HEK293 (cell line): ENCODE measurements around the gene GNAS-AS1.

Experiments
- CTCF ChIA-PET: fragments of 350-600 bp; formaldehyde crosslinking; extraction: SDS; loops from one replicate; lab custom pipeline; 2021; ENCODE audit warnings: antibody characterized with exemption; lab: Yijun Ruan, JAX
- POLR2A ChIA-PET: fragments of 300-600 bp; formaldehyde crosslinking; extraction: SDS; loops from one replicate; lab custom pipeline; 2020; ENCODE audit warnings: antibody characterized with exemption, inconsistent platforms; lab: Yijun Ruan, JAX
- H3K27ac ChIP-seq: fragments of 200-500 bp; sonication (Bioruptor generic); 2 replicates; pipeline ENCODE4 v1.5.1; 2014; ENCODE audit warnings: low read depth, low read length, control low read depth, inconsistent platforms; ENCODE audit errors: extremely low read depth
- H3K36me3 ChIP-seq, 2 experiments: fragments of 200-500 bp in 1 of 2; sonication (Bioruptor generic) in 1 of 2; 1 replicate in 1 of 2; 2 replicates in 1 of 2; pipeline ENCODE4 v1.5.1; 2014 to 2017; ENCODE audit warnings: inconsistent platforms in 2 of 2, low read length in 2 of 2; ENCODE audit not compliant: control insufficient read depth in 2 of 2, insufficient read depth in 1 of 2
- H3K4me1 ChIP-seq: fragments of 200-500 bp; sonication (Bioruptor generic); 2 replicates; pipeline ENCODE4 v1.5.1; 2014; ENCODE audit warnings: mild to moderate bottlenecking, low read length, inconsistent platforms; ENCODE audit not compliant: control insufficient read depth, insufficient read depth
- H3K4me3 ChIP-seq: 2 replicates; pipeline ENCODE4 v1.5.1; 2011; ENCODE audit warnings: low read depth, mild to moderate bottlenecking, control low read depth, low read length, moderate library complexity
- H3K9me3 ChIP-seq: fragments of 200-500 bp; sonication (Bioruptor generic); 2 replicates; pipeline ENCODE4 v1.5.1; 2014; ENCODE audit warnings: low read depth, low read length, inconsistent platforms; ENCODE audit not compliant: control insufficient read depth, insufficient read depth
- GFI1B ChIP-seq: fragments of 450-650 bp; formaldehyde crosslinking; IDR thresholded peaks from 2 replicates; pipeline ENCODE4 v1.5.1; 2016; ENCODE audit warnings: missing biosample characterization, missing genetic modification characterization
- MYNN ChIP-seq: fragments of 450-650 bp; formaldehyde crosslinking; IDR thresholded peaks from 2 replicates; pipeline ENCODE4 v1.5.1; 2016; ENCODE audit warnings: missing biosample characterization, missing genetic modification characterization, borderline replicate concordance
- OSR2 ChIP-seq: fragments of 450-650 bp; formaldehyde crosslinking; IDR thresholded peaks from 2 replicates; pipeline ENCODE4 v1.5.1; 2016; ENCODE audit warnings: missing biosample characterization, missing genetic modification characterization
- TCF7L2 ChIP-seq: IDR thresholded peaks from 2 replicates; pipeline ENCODE4 v1.6.1; 2011; ENCODE audit warnings: low read depth, mild to moderate bottlenecking, inconsistent platforms, low read length, moderate library complexity, borderline replicate concordance
- ZBTB1 ChIP-seq: fragments of 450-650 bp; formaldehyde crosslinking; IDR thresholded peaks from 2 replicates; pipeline ENCODE4 v1.5.1; 2016; ENCODE audit warnings: missing biosample characterization, missing genetic modification characterization
- ZFP41 ChIP-seq: fragments of 450-650 bp; formaldehyde crosslinking; IDR thresholded peaks from 2 replicates; pipeline ENCODE4 v1.5.1; 2016; ENCODE audit warnings: missing biosample characterization, missing genetic modification characterization, borderline replicate concordance
- ZNF157 ChIP-seq: fragments of 450-650 bp; formaldehyde crosslinking; IDR thresholded peaks from 2 replicates; pipeline ENCODE4 v1.5.1; 2016; ENCODE audit warnings: missing biosample characterization, missing genetic modification characterization
- ZNF174 ChIP-seq: fragments of 450-650 bp; formaldehyde crosslinking; IDR thresholded peaks from 2 replicates; pipeline ENCODE4 v1.5.0; 2017; ENCODE audit warnings: missing biosample characterization, mild to moderate bottlenecking, missing genetic modification characterization
- ZNF239 ChIP-seq: fragments of 450-650 bp; formaldehyde crosslinking; IDR thresholded peaks from 2 replicates; pipeline ENCODE4 v1.5.1; 2016; ENCODE audit warnings: missing biosample characterization, missing genetic modification characterization
- ZNF274 ChIP-seq, 2 experiments: fragments of 200-500 bp in 1 of 2; fragments of 450-650 bp in 1 of 2; sonication (Bioruptor generic) in 1 of 2; formaldehyde crosslinking in 1 of 2; IDR thresholded peaks; 2 replicates each; pipeline versions ENCODE4 v1.5.1 to v1.6.1; 2014 to 2016; ENCODE audit warnings: borderline replicate concordance in 1 of 2, inconsistent platforms in 1 of 2, low read length in 1 of 2, missing biosample characterization in 1 of 2, missing genetic modification characterization in 1 of 2
- ZNF324 ChIP-seq: fragments of 450-650 bp; formaldehyde crosslinking; IDR thresholded peaks from 2 replicates; pipeline ENCODE4 v1.5.1; 2016; ENCODE audit warnings: missing biosample characterization, missing genetic modification characterization
- ZNF558 ChIP-seq: fragments of 450-650 bp; formaldehyde crosslinking; IDR thresholded peaks from 2 replicates; pipeline ENCODE4 v1.5.1; 2016; ENCODE audit warnings: missing biosample characterization, missing genetic modification characterization
- ZNF561 ChIP-seq: fragments of 450-650 bp; IDR thresholded peaks from 2 replicates; pipeline ENCODE4 v1.5.1; 2018; ENCODE audit warnings: missing biosample characterization, missing genetic modification characterization, borderline replicate concordance
- ZNF624 ChIP-seq: fragments of 450-650 bp; formaldehyde crosslinking; IDR thresholded peaks from 2 replicates; pipeline ENCODE4 v1.5.1; 2017; ENCODE audit warnings: missing biosample characterization, missing genetic modification characterization
- ZNF664 ChIP-seq: fragments of 450-650 bp; formaldehyde crosslinking; IDR thresholded peaks from 2 replicates; pipeline ENCODE4 v1.5.1; 2016; ENCODE audit warnings: missing biosample characterization, missing genetic modification characterization
- ZNF701 ChIP-seq: fragments of 450-650 bp; formaldehyde crosslinking; IDR thresholded peaks from 2 replicates; pipeline ENCODE4 v1.5.1; 2016; ENCODE audit warnings: missing biosample characterization, missing genetic modification characterization
- ZNF791 ChIP-seq: fragments of 450-650 bp; formaldehyde crosslinking; IDR thresholded peaks from 2 replicates; pipeline ENCODE4 v1.5.1; 2016; ENCODE audit warnings: missing biosample characterization, missing genetic modification characterization
- ZNF837 ChIP-seq: fragments of 450-650 bp; formaldehyde crosslinking; IDR thresholded peaks from 2 replicates; pipeline ENCODE4 v1.5.1; 2016; ENCODE audit warnings: missing biosample characterization, missing genetic modification characterization
- TF ChIP-seq, protein P1 (sequence below): fragments of 450-650 bp; formaldehyde crosslinking; IDR thresholded peaks from 2 replicates; pipeline ENCODE4 v1.5.1; 2016; ENCODE audit warnings: missing biosample characterization, missing genetic modification characterization
- TF ChIP-seq, protein P2 (sequence below): fragments of 450-650 bp; formaldehyde crosslinking; IDR thresholded peaks from 2 replicates; pipeline ENCODE4 v1.5.1; 2017; ENCODE audit warnings: missing biosample characterization, missing genetic modification characterization
- TF ChIP-seq, protein P3 (sequence below): fragments of 450-650 bp; formaldehyde crosslinking; IDR thresholded peaks from 2 replicates; pipeline ENCODE4 v1.5.1; 2016; ENCODE audit warnings: missing biosample characterization, missing genetic modification characterization

The GNAS-AS1 gene

DNA sequence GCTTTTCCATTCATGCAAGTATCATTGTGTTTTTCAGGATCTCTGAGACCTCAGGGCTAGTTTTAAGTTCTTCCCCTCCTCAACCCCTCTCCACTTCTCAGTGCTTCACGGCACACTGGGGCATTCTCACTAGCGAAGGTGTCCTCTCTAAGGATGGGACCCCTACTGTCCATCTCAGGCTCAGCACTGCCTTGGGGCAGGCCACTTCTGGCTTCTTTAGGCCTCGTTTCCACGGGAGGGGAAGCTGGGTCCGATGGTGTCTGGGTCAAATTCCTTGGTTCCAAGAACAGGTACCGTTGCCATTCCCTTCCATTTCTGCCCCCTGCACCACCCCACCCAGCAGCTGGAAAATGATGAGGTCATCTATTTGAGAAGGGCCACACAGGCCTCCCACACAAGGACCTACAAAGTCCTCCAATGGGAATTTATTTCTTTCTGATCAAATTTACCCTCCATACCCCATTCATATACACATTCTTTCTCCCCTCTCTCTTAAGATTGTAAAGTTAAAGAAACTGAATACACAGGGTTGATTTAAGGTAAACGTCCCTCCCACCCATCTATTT, 19.0 kb upstream of the GNAS-AS1 start (continued):
- TF ChIP-seq, protein P1, sequence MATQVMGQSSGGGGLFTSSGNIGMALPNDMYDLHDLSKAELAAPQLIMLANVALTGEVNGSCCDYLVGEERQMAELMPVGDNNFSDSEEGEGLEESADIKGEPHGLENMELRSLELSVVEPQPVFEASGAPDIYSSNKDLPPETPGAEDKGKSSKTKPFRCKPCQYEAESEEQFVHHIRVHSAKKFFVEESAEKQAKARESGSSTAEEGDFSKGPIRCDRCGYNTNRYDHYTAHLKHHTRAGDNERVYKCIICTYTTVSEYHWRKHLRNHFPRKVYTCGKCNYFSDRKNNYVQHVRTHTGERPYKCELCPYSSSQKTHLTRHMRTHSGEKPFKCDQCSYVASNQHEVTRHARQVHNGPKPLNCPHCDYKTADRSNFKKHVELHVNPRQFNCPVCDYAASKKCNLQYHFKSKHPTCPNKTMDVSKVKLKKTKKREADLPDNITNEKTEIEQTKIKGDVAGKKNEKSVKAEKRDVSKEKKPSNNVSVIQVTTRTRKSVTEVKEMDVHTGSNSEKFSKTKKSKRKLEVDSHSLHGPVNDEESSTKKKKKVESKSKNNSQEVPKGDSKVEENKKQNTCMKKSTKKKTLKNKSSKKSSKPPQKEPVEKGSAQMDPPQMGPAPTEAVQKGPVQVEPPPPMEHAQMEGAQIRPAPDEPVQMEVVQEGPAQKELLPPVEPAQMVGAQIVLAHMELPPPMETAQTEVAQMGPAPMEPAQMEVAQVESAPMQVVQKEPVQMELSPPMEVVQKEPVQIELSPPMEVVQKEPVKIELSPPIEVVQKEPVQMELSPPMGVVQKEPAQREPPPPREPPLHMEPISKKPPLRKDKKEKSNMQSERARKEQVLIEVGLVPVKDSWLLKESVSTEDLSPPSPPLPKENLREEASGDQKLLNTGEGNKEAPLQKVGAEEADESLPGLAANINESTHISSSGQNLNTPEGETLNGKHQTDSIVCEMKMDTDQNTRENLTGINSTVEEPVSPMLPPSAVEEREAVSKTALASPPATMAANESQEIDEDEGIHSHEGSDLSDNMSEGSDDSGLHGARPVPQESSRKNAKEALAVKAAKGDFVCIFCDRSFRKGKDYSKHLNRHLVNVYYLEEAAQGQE (tag by site-specific recombination): no peak
- no peak for TF ChIP-seq ZNF664

DNA sequence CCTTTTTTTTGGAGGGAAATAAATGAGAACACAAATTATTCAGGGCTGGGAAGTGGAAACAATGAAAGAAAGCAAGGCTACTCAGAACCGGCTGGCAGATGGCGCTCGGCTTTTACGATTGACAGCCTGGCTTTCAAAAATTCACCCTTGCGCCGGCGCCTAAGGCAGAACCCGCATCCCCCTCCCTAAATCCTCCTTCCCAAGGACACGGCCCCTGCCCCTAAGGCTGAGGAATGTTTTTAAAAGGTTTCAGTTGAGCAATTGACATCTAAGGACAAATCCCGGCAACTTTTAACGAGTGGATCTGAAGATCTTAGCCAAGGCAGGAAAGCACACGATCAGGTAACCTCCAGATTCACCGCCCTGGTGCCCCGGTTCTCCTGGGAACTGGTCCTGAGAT, 18.1 kb upstream of the GNAS-AS1 start:
- ChIA-PET CTCF (interaction anchor here (0.8 to 2.8 kb wide), 6 partner anchors 11 to 627 kb away, joined by 3 to 16 read pairs (median 4); no protein-coding TSS in a partner anchor), POLR2A (no interaction called here)
- H3K4me1 ChIP-seq: no peaks in the 10 kb centered on the region
- no peaks in the 10 kb centered on the region for H3K36me3 ChIP-seq
- no peak overlapping the region for H3K27ac ChIP-seq
- no peak for TF ChIP-seq ZFP41
- no peak for TF ChIP-seq ZNF791 (tag by site-specific recombination)
- no peak for TF ChIP-seq ZNF558 (tag by site-specific recombination)
- no peak for TF ChIP-seq ZNF274 (IDR thresholded peaks at IDR 0.05; ENCODE audit: low read length)
- no peak for TF ChIP-seq ZNF274 (tag by site-specific recombination; IDR thresholded peaks at IDR 0.05; ENCODE audit: borderline replicate concordance)
- no peak for TF ChIP-seq ZNF174 (tag by site-specific recombination)
- TF ChIP-seq GFI1B (tag by site-specific recombination): no peak
- TF ChIP-seq ZNF239 (tag by site-specific recombination): no peak
- no peak for TF ChIP-seq ZNF561 (tag by site-specific recombination)
- no peak for TF ChIP-seq TCF7L2
- TF ChIP-seq, protein P2, sequence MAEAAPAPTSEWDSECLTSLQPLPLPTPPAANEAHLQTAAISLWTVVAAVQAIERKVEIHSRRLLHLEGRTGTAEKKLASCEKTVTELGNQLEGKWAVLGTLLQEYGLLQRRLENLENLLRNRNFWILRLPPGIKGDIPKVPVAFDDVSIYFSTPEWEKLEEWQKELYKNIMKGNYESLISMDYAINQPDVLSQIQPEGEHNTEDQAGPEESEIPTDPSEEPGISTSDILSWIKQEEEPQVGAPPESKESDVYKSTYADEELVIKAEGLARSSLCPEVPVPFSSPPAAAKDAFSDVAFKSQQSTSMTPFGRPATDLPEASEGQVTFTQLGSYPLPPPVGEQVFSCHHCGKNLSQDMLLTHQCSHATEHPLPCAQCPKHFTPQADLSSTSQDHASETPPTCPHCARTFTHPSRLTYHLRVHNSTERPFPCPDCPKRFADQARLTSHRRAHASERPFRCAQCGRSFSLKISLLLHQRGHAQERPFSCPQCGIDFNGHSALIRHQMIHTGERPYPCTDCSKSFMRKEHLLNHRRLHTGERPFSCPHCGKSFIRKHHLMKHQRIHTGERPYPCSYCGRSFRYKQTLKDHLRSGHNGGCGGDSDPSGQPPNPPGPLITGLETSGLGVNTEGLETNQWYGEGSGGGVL (tag by site-specific recombination): no peak
- TF ChIP-seq OSR2 (tag by site-specific recombination): no peak
- no peak for TF ChIP-seq ZNF701 (tag by site-specific recombination)
- no peak for TF ChIP-seq ZNF837
- TF ChIP-seq ZBTB1 (tag by site-specific recombination): no peak
- TF ChIP-seq, protein P3, sequence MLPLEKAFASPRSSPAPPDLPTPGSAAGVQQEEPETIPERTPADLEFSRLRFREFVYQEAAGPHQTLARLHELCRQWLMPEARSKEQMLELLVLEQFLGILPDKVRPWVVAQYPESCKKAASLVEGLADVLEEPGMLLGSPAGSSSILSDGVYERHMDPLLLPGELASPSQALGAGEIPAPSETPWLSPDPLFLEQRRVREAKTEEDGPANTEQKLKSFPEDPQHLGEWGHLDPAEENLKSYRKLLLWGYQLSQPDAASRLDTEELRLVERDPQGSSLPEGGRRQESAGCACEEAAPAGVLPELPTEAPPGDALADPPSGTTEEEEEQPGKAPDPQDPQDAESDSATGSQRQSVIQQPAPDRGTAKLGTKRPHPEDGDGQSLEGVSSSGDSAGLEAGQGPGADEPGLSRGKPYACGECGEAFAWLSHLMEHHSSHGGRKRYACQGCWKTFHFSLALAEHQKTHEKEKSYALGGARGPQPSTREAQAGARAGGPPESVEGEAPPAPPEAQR (tag by site-specific recombination): no peak
- no peak for TF ChIP-seq MYNN (tag by site-specific recombination)
- no peak for TF ChIP-seq ZNF624
- TF ChIP-seq ZNF324 (tag by site-specific recombination): no peak
- no peak for TF ChIP-seq ZNF157
- no peak overlapping the region for H3K4me3 ChIP-seq
- no peaks in the 10 kb centered on the region for H3K9me3 ChIP-seq
